ENCODE results near the gene RAB5B. TPM values are rescaled to one million over a fixed set of nuclear protein-coding genes. Genes with fewer than 3 reads are reported as not detected.
A peak's percentile ranks its signal among the peaks of the same experiment; 100 is the strongest.

Gene RAB5B
- total and polyA plus RNA-seq, 10 of the 15 experiments (the other 5 are each of a cell fraction or from before 2014, with no cell fraction given) = 7.5 to 149 (median 37.8) TPM

DNA sequence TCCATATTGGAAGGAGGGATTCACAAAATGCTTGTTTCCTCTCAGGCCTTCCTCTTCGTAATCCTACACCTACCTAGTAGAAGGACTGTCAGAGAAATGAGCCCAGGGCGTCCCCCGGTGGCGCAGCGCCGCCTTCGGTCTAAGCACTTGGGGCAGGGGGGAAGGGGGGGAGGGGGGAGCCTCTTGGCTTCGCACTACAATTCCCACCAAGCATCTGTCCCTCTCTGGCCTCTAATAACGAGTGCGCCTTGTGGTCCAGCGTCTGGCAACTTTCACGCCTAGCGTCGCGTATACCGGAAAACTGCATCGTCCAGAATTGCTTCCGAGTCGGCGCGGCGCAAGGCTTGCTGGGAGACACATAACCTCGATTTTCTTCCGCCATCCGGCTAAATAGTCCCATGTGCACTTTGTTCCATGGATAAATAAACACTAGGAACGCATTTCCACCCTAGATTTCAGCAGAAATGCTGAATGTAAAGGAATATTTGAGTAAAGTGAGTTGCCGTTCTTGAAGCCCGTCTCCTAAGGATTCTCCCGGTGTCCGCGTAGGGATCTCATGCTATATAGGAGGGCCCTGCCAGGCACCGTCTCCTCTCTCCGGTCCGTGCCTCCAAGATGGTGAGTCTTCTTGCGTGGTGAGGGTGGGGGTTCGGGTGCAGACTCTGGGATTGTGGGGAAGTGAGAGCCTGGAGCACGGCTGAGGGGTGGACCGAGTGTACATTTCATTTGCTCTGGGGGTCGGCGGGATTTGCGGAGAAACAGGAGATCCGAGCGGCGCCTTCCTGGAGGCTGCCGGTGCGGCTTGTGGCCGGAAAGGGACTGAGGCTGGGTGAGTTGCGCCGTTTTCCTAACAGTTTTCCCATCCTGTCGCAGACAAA is 67.9 kb downstream of the RAB5B start, which contains the start of gene RPS26 (continued):
- TF ChIP-seq, protein P1, sequence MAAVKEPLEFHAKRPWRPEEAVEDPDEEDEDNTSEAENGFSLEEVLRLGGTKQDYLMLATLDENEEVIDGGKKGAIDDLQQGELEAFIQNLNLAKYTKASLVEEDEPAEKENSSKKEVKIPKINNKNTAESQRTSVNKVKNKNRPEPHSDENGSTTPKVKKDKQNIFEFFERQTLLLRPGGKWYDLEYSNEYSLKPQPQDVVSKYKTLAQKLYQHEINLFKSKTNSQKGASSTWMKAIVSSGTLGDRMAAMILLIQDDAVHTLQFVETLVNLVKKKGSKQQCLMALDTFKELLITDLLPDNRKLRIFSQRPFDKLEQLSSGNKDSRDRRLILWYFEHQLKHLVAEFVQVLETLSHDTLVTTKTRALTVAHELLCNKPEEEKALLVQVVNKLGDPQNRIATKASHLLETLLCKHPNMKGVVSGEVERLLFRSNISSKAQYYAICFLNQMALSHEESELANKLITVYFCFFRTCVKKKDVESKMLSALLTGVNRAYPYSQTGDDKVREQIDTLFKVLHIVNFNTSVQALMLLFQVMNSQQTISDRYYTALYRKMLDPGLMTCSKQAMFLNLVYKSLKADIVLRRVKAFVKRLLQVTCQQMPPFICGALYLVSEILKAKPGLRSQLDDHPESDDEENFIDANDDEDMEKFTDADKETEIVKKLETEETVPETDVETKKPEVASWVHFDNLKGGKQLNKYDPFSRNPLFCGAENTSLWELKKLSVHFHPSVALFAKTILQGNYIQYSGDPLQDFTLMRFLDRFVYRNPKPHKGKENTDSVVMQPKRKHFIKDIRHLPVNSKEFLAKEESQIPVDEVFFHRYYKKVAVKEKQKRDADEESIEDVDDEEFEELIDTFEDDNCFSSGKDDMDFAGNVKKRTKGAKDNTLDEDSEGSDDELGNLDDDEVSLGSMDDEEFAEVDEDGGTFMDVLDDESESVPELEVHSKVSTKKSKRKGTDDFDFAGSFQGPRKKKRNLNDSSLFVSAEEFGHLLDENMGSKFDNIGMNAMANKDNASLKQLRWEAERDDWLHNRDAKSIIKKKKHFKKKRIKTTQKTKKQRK (IDR thresholded peaks at IDR 0.05; ENCODE audit: low read depth, low read length) = no peak; the same call in 1 of the 2 replicates
- TF ChIP-seq TCF7 (IDR thresholded peaks at IDR 0.05; ENCODE audit: borderline replicate concordance) = peak; percentile 70; the same call in 1 of the 2 replicates
- peak; percentile 59; the same call in 1 of the 2 replicates for TF ChIP-seq TBL1XR1 (IDR thresholded peaks at IDR 0.05; ENCODE audit: low read depth, low read length)
- peak; percentile 60; the same call in 1 of the 2 replicates for TF ChIP-seq TCF12 (IDR thresholded peaks at IDR 0.05; ENCODE audit: low read depth, low read length)
- TF ChIP-seq BCL11A (IDR thresholded peaks at IDR 0.05; ENCODE audit: low read depth, low read length) = no peak; the same call in 1 of the 2 replicates
- TF ChIP-seq MTA2 (IDR thresholded peaks at IDR 0.05; ENCODE audit: low read depth) = peak; percentile 96
- peak; percentile 91 for TF ChIP-seq SMAD1 (IDR thresholded peaks at IDR 0.05; ENCODE audit: low read depth, partially characterized antibody)
- TF ChIP-seq, protein P2, sequence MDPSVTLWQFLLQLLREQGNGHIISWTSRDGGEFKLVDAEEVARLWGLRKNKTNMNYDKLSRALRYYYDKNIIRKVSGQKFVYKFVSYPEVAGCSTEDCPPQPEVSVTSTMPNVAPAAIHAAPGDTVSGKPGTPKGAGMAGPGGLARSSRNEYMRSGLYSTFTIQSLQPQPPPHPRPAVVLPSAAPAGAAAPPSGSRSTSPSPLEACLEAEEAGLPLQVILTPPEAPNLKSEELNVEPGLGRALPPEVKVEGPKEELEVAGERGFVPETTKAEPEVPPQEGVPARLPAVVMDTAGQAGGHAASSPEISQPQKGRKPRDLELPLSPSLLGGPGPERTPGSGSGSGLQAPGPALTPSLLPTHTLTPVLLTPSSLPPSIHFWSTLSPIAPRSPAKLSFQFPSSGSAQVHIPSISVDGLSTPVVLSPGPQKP (IDR thresholded peaks at IDR 0.05; ENCODE audit: low read depth, low read length) = peak; percentile 78
- TF ChIP-seq RFX5 (IDR thresholded peaks at IDR 0.05; ENCODE audit: low read depth, low read length) = no peak
